Measurements from ENCODE around the gene TLR2.
A peak's percentile ranks its signal among the peaks of the same experiment; 100 is the strongest.

The TLR2 gene

GRCh38 chr4:153643406-153644383 lies 40.4 kb upstream of the TLR2 start:
- Histone ChIP-seq H3K4me1 (ENCODE audit: control insufficient read depth, insufficient read depth, low read length, poor library complexity, severe bottlenecking) (no peaks in the 10 kb centered on the region), H3K27me3 (replicated peaks; ENCODE audit: control insufficient read depth, insufficient read depth, low read length, poor library complexity, severe bottlenecking) (no peaks in the 10 kb centered on the region), H3K4me3 (ENCODE audit: insufficient read depth, low read depth, low read length, poor library complexity, severe bottlenecking) (no peak overlapping the region), H3K27ac (ENCODE audit: insufficient read depth, low read length, poor library complexity, severe bottlenecking) (no peak overlapping the region), H3K36me3 (ENCODE audit: control insufficient read depth, insufficient read depth, low read length) (no peaks in the 10 kb centered on the region), H3K9me3 (ENCODE audit: control insufficient read depth, low read length) (no peaks in the 10 kb centered on the region)
- no peak for DNase-seq

- DNase-seq: no peak
- Histone ChIP-seq H3K27me3 (replicated peaks; ENCODE audit: control insufficient read depth, insufficient read depth, low read length, poor library complexity, severe bottlenecking) (no peaks in the 10 kb centered on the region), H3K4me3 (ENCODE audit: insufficient read depth, low read depth, low read length, poor library complexity, severe bottlenecking) (no peak overlapping the region), H3K27ac (ENCODE audit: insufficient read depth, low read length, poor library complexity, severe bottlenecking) (no peak overlapping the region), H3K9me3 (ENCODE audit: control insufficient read depth, low read length) (no peaks in the 10 kb centered on the region), H3K4me1 (ENCODE audit: control insufficient read depth, insufficient read depth, low read length, poor library complexity, severe bottlenecking) (no peaks in the 10 kb centered on the region), H3K36me3 (ENCODE audit: control insufficient read depth, insufficient read depth, low read length) (no peaks in the 10 kb centered on the region)
Measured at GRCh38 chr4:153645183-153645582, 38.9 kb upstream of the TLR2 start.

- H3K27me3 ChIP-seq (replicated peaks; ENCODE audit: control insufficient read depth, insufficient read depth, low read length, poor library complexity, severe bottlenecking): no peaks in the 10 kb centered on the region
- no peak overlapping the region for H3K4me3 ChIP-seq (ENCODE audit: insufficient read depth, low read depth, low read length, poor library complexity, severe bottlenecking)
- DNase-seq: no peak
- no peak overlapping the region for H3K27ac ChIP-seq (ENCODE audit: insufficient read depth, low read length, poor library complexity, severe bottlenecking)
- peaks cover 3% of the 10 kb centered on the region for H3K4me1 ChIP-seq (ENCODE audit: control insufficient read depth, insufficient read depth, low read length, poor library complexity, severe bottlenecking)
- no peaks in the 10 kb centered on the region for H3K9me3 ChIP-seq (ENCODE audit: control insufficient read depth, low read length)
- no peaks in the 10 kb centered on the region for H3K36me3 ChIP-seq (ENCODE audit: control insufficient read depth, insufficient read depth, low read length)
Measured at GRCh38 chr4:153646261-153646660, 37.8 kb upstream of the TLR2 start.

- no peaks in the 10 kb centered on the region for H3K36me3 ChIP-seq (ENCODE audit: control insufficient read depth, insufficient read depth, low read length)
- peaks cover 11% of the 10 kb centered on the region for H3K4me1 ChIP-seq (ENCODE audit: control insufficient read depth, insufficient read depth, low read length, poor library complexity, severe bottlenecking)
- no peak for DNase-seq
- no peak overlapping the region for H3K4me3 ChIP-seq (ENCODE audit: insufficient read depth, low read depth, low read length, poor library complexity, severe bottlenecking)
- no peaks in the 10 kb centered on the region for H3K27me3 ChIP-seq (replicated peaks; ENCODE audit: control insufficient read depth, insufficient read depth, low read length, poor library complexity, severe bottlenecking)
- no peaks in the 10 kb centered on the region for H3K9me3 ChIP-seq (ENCODE audit: control insufficient read depth, low read length)
- H3K27ac ChIP-seq (ENCODE audit: insufficient read depth, low read length, poor library complexity, severe bottlenecking): no peak overlapping the region
Measured at GRCh38 chr4:153646978-153647377, 37.1 kb upstream of the TLR2 start.

- H3K4me3 ChIP-seq (ENCODE audit: insufficient read depth, low read depth, low read length, poor library complexity, severe bottlenecking): no peak overlapping the region
- H3K27ac ChIP-seq (ENCODE audit: insufficient read depth, low read length, poor library complexity, severe bottlenecking): no peak overlapping the region
- no peaks in the 10 kb centered on the region for H3K9me3 ChIP-seq (ENCODE audit: control insufficient read depth, low read length)
- H3K27me3 ChIP-seq (replicated peaks; ENCODE audit: control insufficient read depth, insufficient read depth, low read length, poor library complexity, severe bottlenecking): no peaks in the 10 kb centered on the region
- DNase-seq: no peak
- peaks cover 13% of the 10 kb centered on the region for H3K4me1 ChIP-seq (ENCODE audit: control insufficient read depth, insufficient read depth, low read length, poor library complexity, severe bottlenecking)
- H3K36me3 ChIP-seq (ENCODE audit: control insufficient read depth, insufficient read depth, low read length): no peaks in the 10 kb centered on the region
Measured at GRCh38 chr4:153647975-153648374, 36.1 kb upstream of the TLR2 start.

- DNase-seq: no peak
- H3K27me3 ChIP-seq (replicated peaks; ENCODE audit: control insufficient read depth, insufficient read depth, low read length, poor library complexity, severe bottlenecking): no peaks in the 10 kb centered on the region
- H3K36me3 ChIP-seq (ENCODE audit: control insufficient read depth, insufficient read depth, low read length): no peaks in the 10 kb centered on the region
- no peaks in the 10 kb centered on the region for H3K9me3 ChIP-seq (ENCODE audit: control insufficient read depth, low read length)
- H3K4me3 ChIP-seq (ENCODE audit: insufficient read depth, low read depth, low read length, poor library complexity, severe bottlenecking): no peak overlapping the region
- peaks cover 13% of the 10 kb centered on the region for H3K4me1 ChIP-seq (ENCODE audit: control insufficient read depth, insufficient read depth, low read length, poor library complexity, severe bottlenecking)
- no peak overlapping the region for H3K27ac ChIP-seq (ENCODE audit: insufficient read depth, low read length, poor library complexity, severe bottlenecking)
Measured at GRCh38 chr4:153649572-153649991, 34.5 kb upstream of the TLR2 start.

GRCh38 chr4:153651116-153651515 lies 33.0 kb upstream of the TLR2 start:
- Histone ChIP-seq H3K36me3 (ENCODE audit: control insufficient read depth, insufficient read depth, low read length) (no peaks in the 10 kb centered on the region), H3K27me3 (replicated peaks; ENCODE audit: control insufficient read depth, insufficient read depth, low read length, poor library complexity, severe bottlenecking) (no peaks in the 10 kb centered on the region), H3K9me3 (ENCODE audit: control insufficient read depth, low read length) (no peaks in the 10 kb centered on the region), H3K27ac (ENCODE audit: insufficient read depth, low read length, poor library complexity, severe bottlenecking) (no peak overlapping the region), H3K4me3 (ENCODE audit: insufficient read depth, low read depth, low read length, poor library complexity, severe bottlenecking) (no peak overlapping the region), H3K4me1 (ENCODE audit: control insufficient read depth, insufficient read depth, low read length, poor library complexity, severe bottlenecking) (peaks cover 13% of the 10 kb centered on the region)
- DNase-seq: no peak

- Histone ChIP-seq H3K36me3 (ENCODE audit: control insufficient read depth, insufficient read depth, low read length) (no peaks in the 10 kb centered on the region), H3K27me3 (replicated peaks; ENCODE audit: control insufficient read depth, insufficient read depth, low read length, poor library complexity, severe bottlenecking) (no peaks in the 10 kb centered on the region), H3K4me1 (ENCODE audit: control insufficient read depth, insufficient read depth, low read length, poor library complexity, severe bottlenecking) (peaks cover 13% of the 10 kb centered on the region), H3K4me3 (ENCODE audit: insufficient read depth, low read depth, low read length, poor library complexity, severe bottlenecking) (no peak overlapping the region), H3K9me3 (ENCODE audit: control insufficient read depth, low read length) (no peaks in the 10 kb centered on the region), H3K27ac (ENCODE audit: insufficient read depth, low read length, poor library complexity, severe bottlenecking) (no peak overlapping the region)
- peak in 2 of 3 donors; percentile 8 for DNase-seq
Measured at GRCh38 chr4:153651587-153651986, 32.5 kb upstream of the TLR2 start.

GRCh38 chr4:153652051-153652784 lies 31.9 kb upstream of the TLR2 start:
- Histone ChIP-seq H3K36me3 (ENCODE audit: control insufficient read depth, insufficient read depth, low read length) (no peaks in the 10 kb centered on the region), H3K27ac (ENCODE audit: insufficient read depth, low read length, poor library complexity, severe bottlenecking) (no peak overlapping the region), H3K4me3 (ENCODE audit: insufficient read depth, low read depth, low read length, poor library complexity, severe bottlenecking) (no peak overlapping the region), H3K4me1 (ENCODE audit: control insufficient read depth, insufficient read depth, low read length, poor library complexity, severe bottlenecking) (peaks cover 13% of the 10 kb centered on the region), H3K9me3 (ENCODE audit: control insufficient read depth, low read length) (no peaks in the 10 kb centered on the region), H3K27me3 (replicated peaks; ENCODE audit: control insufficient read depth, insufficient read depth, low read length, poor library complexity, severe bottlenecking) (no peaks in the 10 kb centered on the region)
- no peak for DNase-seq

- H3K27me3 ChIP-seq (replicated peaks; ENCODE audit: control insufficient read depth, insufficient read depth, low read length, poor library complexity, severe bottlenecking): no peaks in the 10 kb centered on the region
- H3K4me3 ChIP-seq (ENCODE audit: insufficient read depth, low read depth, low read length, poor library complexity, severe bottlenecking): no peak overlapping the region
- no peak overlapping the region for H3K27ac ChIP-seq (ENCODE audit: insufficient read depth, low read length, poor library complexity, severe bottlenecking)
- H3K36me3 ChIP-seq (ENCODE audit: control insufficient read depth, insufficient read depth, low read length): no peaks in the 10 kb centered on the region
- H3K4me1 ChIP-seq (ENCODE audit: control insufficient read depth, insufficient read depth, low read length, poor library complexity, severe bottlenecking): peaks cover 13% of the 10 kb centered on the region
- H3K9me3 ChIP-seq (ENCODE audit: control insufficient read depth, low read length): no peaks in the 10 kb centered on the region
- no peak for DNase-seq
Measured at GRCh38 chr4:153655002-153655541, 29.0 kb upstream of the TLR2 start.

Measured in effector memory CD4-positive, alpha-beta T cell (primary cell).